ENCODE data around the gene KIF1A. TPM values are rescaled to one million over a fixed set of nuclear protein-coding genes. Genes with fewer than 3 reads are reported as not detected.

The KIF1A gene
- total and polyA plus RNA-seq, 2 donors (not counting 3 experiments of a cell fraction or from before 2014, with no cell fraction given), result 0.11 to 0.64 TPM

DNA sequence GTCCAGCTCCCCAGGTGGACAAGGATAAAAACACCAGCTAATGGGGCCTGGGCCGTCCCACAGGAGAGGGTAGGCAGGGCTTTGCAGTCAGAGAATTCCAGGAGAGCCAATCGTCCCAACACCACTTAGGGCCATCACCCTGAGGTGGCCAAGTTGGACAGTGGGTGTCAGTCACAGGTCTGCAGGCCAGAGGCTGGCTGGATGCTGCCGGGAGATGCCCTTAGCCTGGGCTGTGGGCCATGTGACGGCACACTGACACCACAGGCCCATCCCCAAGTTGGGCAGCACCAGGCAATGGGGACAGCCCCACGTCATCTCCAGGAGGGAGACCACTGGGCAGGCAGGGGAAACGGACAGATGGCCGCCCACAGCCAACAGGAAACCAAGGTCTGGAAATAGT is 53.9 kb downstream of the KIF1A start:
- Histone ChIP-seq H3K36me3 (ENCODE audit: control insufficient read depth in 2 of 2, extremely low read depth in 1 of 2, insufficient read depth in 2 of 2, low read length in 2 of 2) (no peaks in the 10 kb centered on the region), H3K4me3 (replicated peaks in 1 of 3; ENCODE audit: insufficient read depth in 1 of 3, low read depth in 1 of 3, low read length in 3 of 3) (no peak overlapping the region), H3K9me3 (replicated peaks; ENCODE audit: control insufficient read depth, insufficient read depth, low read length) (no peaks in the 10 kb centered on the region), H3K27me3 (ENCODE audit: control insufficient read depth in 2 of 2, insufficient read depth in 2 of 2, low read length in 2 of 2) (no peaks in the 10 kb centered on the region), H3K4me1 (ENCODE audit: control insufficient read depth, extremely low read depth, insufficient read depth, low read length) (no peaks in the 10 kb centered on the region), H3K4me2 (ENCODE audit: insufficient read depth, low read length) (no peak overlapping the region), H2AFZ (ENCODE audit: low read depth, low read length) (no peak overlapping the region), H3K79me2 (ENCODE audit: control insufficient read depth, insufficient read depth, low read length) (no peaks in the 10 kb centered on the region), H3K9me1 (replicated peaks; ENCODE audit: control insufficient read depth, extremely low read depth, insufficient read depth, low read length) (no peaks in the 10 kb centered on the region), H3K27ac (ENCODE audit: insufficient read depth, low read depth, low read length) (no peak overlapping the region), H3K9ac (replicated peaks; ENCODE audit: extremely low read depth, insufficient read depth, low read length) (no peak overlapping the region), H4K20me1 (replicated peaks; ENCODE audit: control insufficient read depth, extremely low read depth, insufficient read depth, low read length) (no peaks in the 10 kb centered on the region)
- FAIRE-seq (no peak), DNase-seq (ENCODE audit: low read depth, low spot score) (no peak)
- POLR2A ChIA-PET, result no interaction called here
- TF ChIP-seq EZH2 (IDR thresholded peaks at IDR 0.05; ENCODE audit: borderline replicate concordance, low read depth, low read length, severe bottlenecking) (no peak), GATA2 (IDR thresholded peaks at IDR 0.05; ENCODE audit: insufficient read depth, insufficient read length, low read depth, low read length) (no peak), MYC (IDR thresholded peaks at IDR 0.05; ENCODE audit: low read depth, low read length) (no peak), POLR2A (IDR thresholded peaks at IDR 0.05; ENCODE audit: low read depth, low read length) (no peak), POLR2AphosphoS5 (IDR thresholded peaks at IDR 0.05; ENCODE audit: insufficient read depth, low read depth, low read length) (no peak)
- TF ChIP-seq, protein P1, sequence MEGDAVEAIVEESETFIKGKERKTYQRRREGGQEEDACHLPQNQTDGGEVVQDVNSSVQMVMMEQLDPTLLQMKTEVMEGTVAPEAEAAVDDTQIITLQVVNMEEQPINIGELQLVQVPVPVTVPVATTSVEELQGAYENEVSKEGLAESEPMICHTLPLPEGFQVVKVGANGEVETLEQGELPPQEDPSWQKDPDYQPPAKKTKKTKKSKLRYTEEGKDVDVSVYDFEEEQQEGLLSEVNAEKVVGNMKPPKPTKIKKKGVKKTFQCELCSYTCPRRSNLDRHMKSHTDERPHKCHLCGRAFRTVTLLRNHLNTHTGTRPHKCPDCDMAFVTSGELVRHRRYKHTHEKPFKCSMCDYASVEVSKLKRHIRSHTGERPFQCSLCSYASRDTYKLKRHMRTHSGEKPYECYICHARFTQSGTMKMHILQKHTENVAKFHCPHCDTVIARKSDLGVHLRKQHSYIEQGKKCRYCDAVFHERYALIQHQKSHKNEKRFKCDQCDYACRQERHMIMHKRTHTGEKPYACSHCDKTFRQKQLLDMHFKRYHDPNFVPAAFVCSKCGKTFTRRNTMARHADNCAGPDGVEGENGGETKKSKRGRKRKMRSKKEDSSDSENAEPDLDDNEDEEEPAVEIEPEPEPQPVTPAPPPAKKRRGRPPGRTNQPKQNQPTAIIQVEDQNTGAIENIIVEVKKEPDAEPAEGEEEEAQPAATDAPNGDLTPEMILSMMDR (IDR thresholded peaks at IDR 0.05; ENCODE audit: extremely low read depth in 1 of 2, insufficient read depth in 1 of 2, low read depth in 1 of 2, low read length in 2 of 2), result no peak
- CTCF ChIA-PET, result no interaction called here
- no TSS peak for BruUV-seq (replicated peaks)
- intact Hi-C loops (cut with micrococcal nuclease), result no loop called here
- dilution Hi-C loops (cut with MboI; ENCODE audit: extremely low pct_ligation_motif_present, low sequenced_read_pairs), result no loop called here

DNA sequence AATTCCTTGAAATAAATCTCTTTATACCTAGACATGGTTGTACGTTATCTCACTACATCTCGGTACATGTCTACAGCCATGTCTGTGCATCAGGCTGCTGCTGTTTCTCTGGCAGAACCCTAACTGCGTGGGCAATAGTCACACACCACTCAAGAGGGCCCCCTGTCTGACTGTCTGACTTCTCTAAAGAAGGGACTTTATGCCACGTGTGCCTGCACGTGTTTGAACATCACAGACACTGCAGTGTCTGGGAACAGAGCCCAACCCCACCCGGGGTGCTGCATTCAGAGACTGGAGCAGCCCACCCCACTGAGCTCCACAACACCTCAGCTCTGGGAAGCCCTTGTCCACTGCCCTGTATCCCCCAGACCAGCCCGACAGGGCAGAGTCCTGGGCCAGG is 55.0 kb downstream of the KIF1A start:
- CTCF ChIA-PET, result no interaction called here
- no TSS peak for BruUV-seq (replicated peaks)
- TF ChIP-seq, protein P1 (IDR thresholded peaks at IDR 0.05; ENCODE audit: extremely low read depth in 1 of 2, insufficient read depth in 1 of 2, low read depth in 1 of 2, low read length in 2 of 2), result no peak
- TF ChIP-seq EZH2 (IDR thresholded peaks at IDR 0.05; ENCODE audit: borderline replicate concordance, low read depth, low read length, severe bottlenecking), result no peak
- no peak for TF ChIP-seq POLR2AphosphoS5 (IDR thresholded peaks at IDR 0.05; ENCODE audit: insufficient read depth, low read depth, low read length)
- no peak for TF ChIP-seq JUN (IDR thresholded peaks at IDR 0.05; ENCODE audit: borderline replicate concordance, insufficient read depth, insufficient read length, low read depth)
- TF ChIP-seq, protein P2, sequence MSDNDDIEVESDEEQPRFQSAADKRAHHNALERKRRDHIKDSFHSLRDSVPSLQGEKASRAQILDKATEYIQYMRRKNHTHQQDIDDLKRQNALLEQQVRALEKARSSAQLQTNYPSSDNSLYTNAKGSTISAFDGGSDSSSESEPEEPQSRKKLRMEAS (IDR thresholded peaks at IDR 0.05; ENCODE audit: insufficient read depth, insufficient read length), result no peak
- TF ChIP-seq FOS (IDR thresholded peaks at IDR 0.05; ENCODE audit: borderline replicate concordance, insufficient read depth, low read length), result no peak
- no peak for TF ChIP-seq POLR2A (IDR thresholded peaks at IDR 0.05; ENCODE audit: low read depth, low read length)
- TF ChIP-seq GATA2 (IDR thresholded peaks at IDR 0.05; ENCODE audit: insufficient read depth, insufficient read length, low read depth, low read length), result no peak
- TF ChIP-seq MYC (IDR thresholded peaks at IDR 0.05; ENCODE audit: low read depth, low read length), result no peak

More for the DNA sequence above, 55.0 kb downstream of the KIF1A start:
- dilution Hi-C loops (cut with MboI; ENCODE audit: extremely low pct_ligation_motif_present, low sequenced_read_pairs) (no loop called here), intact Hi-C loops (cut with micrococcal nuclease) (no loop called here)
- Histone ChIP-seq H3K27ac (ENCODE audit: insufficient read depth, low read depth, low read length) (no peak overlapping the region), H3K79me2 (ENCODE audit: control insufficient read depth, insufficient read depth, low read length) (no peaks in the 10 kb centered on the region), H3K4me3 (replicated peaks in 1 of 3; ENCODE audit: insufficient read depth in 1 of 3, low read depth in 1 of 3, low read length in 3 of 3) (no peak overlapping the region), H3K4me1 (ENCODE audit: control insufficient read depth, extremely low read depth, insufficient read depth, low read length) (no peaks in the 10 kb centered on the region), H3K9ac (replicated peaks; ENCODE audit: extremely low read depth, insufficient read depth, low read length) (no peak overlapping the region), H3K9me1 (replicated peaks; ENCODE audit: control insufficient read depth, extremely low read depth, insufficient read depth, low read length) (no peaks in the 10 kb centered on the region), H3K36me3 (ENCODE audit: control insufficient read depth in 2 of 2, extremely low read depth in 1 of 2, insufficient read depth in 2 of 2, low read length in 2 of 2) (no peaks in the 10 kb centered on the region), H3K4me2 (ENCODE audit: insufficient read depth, low read length) (no peak overlapping the region), H4K20me1 (replicated peaks; ENCODE audit: control insufficient read depth, extremely low read depth, insufficient read depth, low read length) (no peaks in the 10 kb centered on the region), H3K9me3 (replicated peaks; ENCODE audit: control insufficient read depth, insufficient read depth, low read length) (no peaks in the 10 kb centered on the region), H2AFZ (ENCODE audit: low read depth, low read length) (no peak overlapping the region), H3K27me3 (ENCODE audit: control insufficient read depth in 2 of 2, insufficient read depth in 2 of 2, low read length in 2 of 2) (no peaks in the 10 kb centered on the region)
- POLR2A ChIA-PET, result no interaction called here
- FAIRE-seq, result no peak
- no peak for DNase-seq (ENCODE audit: low read depth, low spot score)

Data from endothelial cell of umbilical vein (primary cell).